Urothelium cell line (cell line): ENCODE results near the gene IFT57.

Experiments
- DNase-seq: peaks from one replicate; pipeline ENCODE4 v3.0.0; 2011; ENCODE audit warnings: low spot score, mixed read lengths
- FAIRE-seq: peaks from 2 replicates; lab custom pipeline; 2011; peaks lifted over from hg19 to GRCh38; lab: Jason Lieb, UNC

IFT57 gene

GRCh38 chr3:108221393-108221792 is 831 bp downstream of the IFT57 start:
- FAIRE-seq, result no peak

GRCh38 chr3:108219336-108219735 is 2.9 kb downstream of the IFT57 start:
- no peak for DNase-seq
- FAIRE-seq, result no peak

More at GRCh38 chr3:108221393-108221792, 831 bp downstream of the IFT57 start:
- DNase-seq, result no peak

- no peak for DNase-seq
- no peak for FAIRE-seq
Measured at GRCh38 chr3:108218811-108219210, 3.4 kb downstream of the IFT57 start.

- FAIRE-seq, result no peak
- no peak for DNase-seq
Measured at GRCh38 chr3:108215871-108216270, 6.4 kb downstream of the IFT57 start.

GRCh38 chr3:108209579-108209978 is 12.6 kb downstream of the IFT57 start:
- FAIRE-seq (no peak), DNase-seq (no peak)

- DNase-seq (no peak), FAIRE-seq (no peak)
Measured at GRCh38 chr3:108208831-108209230, 13.4 kb downstream of the IFT57 start.

GRCh38 chr3:108202834-108203233 is 19.4 kb downstream of the IFT57 start:
- DNase-seq (no peak), FAIRE-seq (no peak)

GRCh38 chr3:108202080-108202479 is 20.1 kb downstream of the IFT57 start:
- FAIRE-seq, result no peak

GRCh38 chr3:108201258-108201657 is 21.0 kb downstream of the IFT57 start:
- FAIRE-seq (no peak), DNase-seq (no peak)

More at GRCh38 chr3:108202080-108202479, 20.1 kb downstream of the IFT57 start:
- no peak for DNase-seq

GRCh38 chr3:108200578-108200977 is 21.6 kb downstream of the IFT57 start:
- FAIRE-seq, result no peak
- DNase-seq, result no peak

GRCh38 chr3:108200024-108200423 is 22.2 kb downstream of the IFT57 start:
- DNase-seq (no peak), FAIRE-seq (no peak)

GRCh38 chr3:108191394-108191793 is 30.8 kb downstream of the IFT57 start:
- FAIRE-seq, result no peak
- no peak for DNase-seq

- no peak for DNase-seq
- FAIRE-seq, result no peak
Measured at GRCh38 chr3:108190346-108190745, 31.9 kb downstream of the IFT57 start.

GRCh38 chr3:108189440-108189839 is 32.8 kb downstream of the IFT57 start:
- FAIRE-seq (no peak), DNase-seq (no peak)

- FAIRE-seq (no peak), DNase-seq (no peak)
Measured at GRCh38 chr3:108185536-108185935, 36.7 kb downstream of the IFT57 start.

GRCh38 chr3:108184824-108185223 is 37.4 kb downstream of the IFT57 start:
- DNase-seq (no peak), FAIRE-seq (no peak)

GRCh38 chr3:108183971-108184370 is 38.3 kb downstream of the IFT57 start:
- FAIRE-seq (no peak), DNase-seq (no peak)

GRCh38 chr3:108183181-108183580 is 39.0 kb downstream of the IFT57 start:
- DNase-seq (no peak), FAIRE-seq (no peak)

GRCh38 chr3:108182339-108182738 is 39.9 kb downstream of the IFT57 start:
- no peak for DNase-seq
- no peak for FAIRE-seq

GRCh38 chr3:108181172-108181571 is 41.1 kb downstream of the IFT57 start:
- DNase-seq (no peak), FAIRE-seq (no peak)

GRCh38 chr3:108180194-108180593 is 42.0 kb downstream of the IFT57 start:
- DNase-seq (no peak), FAIRE-seq (no peak)

- FAIRE-seq (no peak), DNase-seq (no peak)
Measured at GRCh38 chr3:108178676-108179075, 43.5 kb downstream of the IFT57 start.

GRCh38 chr3:108177536-108177935 is 44.7 kb downstream of the IFT57 start:
- FAIRE-seq, result no peak

GRCh38 chr3:108175352-108175751 is 46.9 kb downstream of the IFT57 start:
- no peak for DNase-seq
- no peak for FAIRE-seq

More at GRCh38 chr3:108177536-108177935, 44.7 kb downstream of the IFT57 start:
- no peak for DNase-seq
